Measurements from ENCODE around the gene RHOG.

DNA sequence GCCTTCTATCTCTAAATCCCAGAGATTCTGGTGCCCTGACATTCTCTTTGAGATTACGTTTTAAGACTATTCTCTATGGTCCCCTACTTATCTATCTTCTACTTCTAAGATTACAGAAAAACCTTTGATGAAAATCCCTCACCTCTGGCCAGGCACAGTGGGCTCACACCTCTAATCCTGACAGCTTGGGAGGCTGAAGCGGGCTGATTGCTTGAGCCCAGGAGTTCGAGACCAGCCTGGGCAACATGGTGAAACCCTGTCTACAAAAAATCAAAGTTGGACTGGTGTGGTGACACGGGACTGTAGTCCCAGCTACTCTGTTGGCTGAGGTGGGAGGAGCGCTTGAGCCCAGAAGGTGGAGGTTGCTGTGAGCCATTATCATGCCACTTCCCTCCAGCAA is 57.8 kb downstream of the RHOG start:
- TF ChIP-seq, protein P1, sequence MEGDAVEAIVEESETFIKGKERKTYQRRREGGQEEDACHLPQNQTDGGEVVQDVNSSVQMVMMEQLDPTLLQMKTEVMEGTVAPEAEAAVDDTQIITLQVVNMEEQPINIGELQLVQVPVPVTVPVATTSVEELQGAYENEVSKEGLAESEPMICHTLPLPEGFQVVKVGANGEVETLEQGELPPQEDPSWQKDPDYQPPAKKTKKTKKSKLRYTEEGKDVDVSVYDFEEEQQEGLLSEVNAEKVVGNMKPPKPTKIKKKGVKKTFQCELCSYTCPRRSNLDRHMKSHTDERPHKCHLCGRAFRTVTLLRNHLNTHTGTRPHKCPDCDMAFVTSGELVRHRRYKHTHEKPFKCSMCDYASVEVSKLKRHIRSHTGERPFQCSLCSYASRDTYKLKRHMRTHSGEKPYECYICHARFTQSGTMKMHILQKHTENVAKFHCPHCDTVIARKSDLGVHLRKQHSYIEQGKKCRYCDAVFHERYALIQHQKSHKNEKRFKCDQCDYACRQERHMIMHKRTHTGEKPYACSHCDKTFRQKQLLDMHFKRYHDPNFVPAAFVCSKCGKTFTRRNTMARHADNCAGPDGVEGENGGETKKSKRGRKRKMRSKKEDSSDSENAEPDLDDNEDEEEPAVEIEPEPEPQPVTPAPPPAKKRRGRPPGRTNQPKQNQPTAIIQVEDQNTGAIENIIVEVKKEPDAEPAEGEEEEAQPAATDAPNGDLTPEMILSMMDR (IDR thresholded peaks at IDR 0.05; ENCODE audit: low read depth, low read length), result no peak
- TF ChIP-seq POLR2A (IDR thresholded peaks at IDR 0.05; ENCODE audit: extremely low read depth, insufficient read length), result no peak
- no peak for TF ChIP-seq MYC (IDR thresholded peaks at IDR 0.05; ENCODE audit: low read depth, low read length)
- TF ChIP-seq, protein P2, sequence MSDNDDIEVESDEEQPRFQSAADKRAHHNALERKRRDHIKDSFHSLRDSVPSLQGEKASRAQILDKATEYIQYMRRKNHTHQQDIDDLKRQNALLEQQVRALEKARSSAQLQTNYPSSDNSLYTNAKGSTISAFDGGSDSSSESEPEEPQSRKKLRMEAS (IDR thresholded peaks at IDR 0.05; ENCODE audit: low read depth, low read length), result no peak
